ENCODE measurements around the gene B4GAT1.

B4GAT1 gene

GRCh38 chr11:66309475-66309874 lies 38.0 kb downstream of the B4GAT1 start:
- DNase-seq (ENCODE audit: low spot score): no peak

GRCh38 chr11:66302656-66303055 lies 44.8 kb downstream of the B4GAT1 start:
- no peak for DNase-seq (ENCODE audit: low spot score)

- DNase-seq (ENCODE audit: low spot score): no peak
These were observed 48.2 kb downstream of the B4GAT1 start for GRCh38 chr11:66299186-66299585.

DNA sequence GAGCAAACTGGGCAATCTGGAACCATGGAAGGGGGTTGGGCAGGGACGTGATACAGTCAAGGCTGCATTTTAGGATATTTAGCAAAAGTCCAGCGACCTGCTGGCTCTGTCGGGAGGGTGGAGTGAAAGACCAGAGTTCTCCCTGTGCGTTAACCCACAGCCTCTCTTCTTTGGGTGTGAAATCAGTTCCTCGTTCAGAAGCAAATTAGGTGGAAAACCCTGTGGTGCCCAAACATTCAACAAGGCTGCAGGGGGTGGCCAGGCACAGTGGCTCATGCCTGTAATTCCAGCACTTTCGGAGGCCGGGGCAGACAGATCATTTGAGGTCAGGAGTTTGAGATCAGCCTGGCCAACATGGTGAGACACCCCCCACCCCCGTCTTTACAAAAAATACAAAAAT lies 49.8 kb downstream of the B4GAT1 start:
- DNase-seq (ENCODE audit: low spot score): no peak

Data from left forelimb (tissue), 1 donor.